SJSA1 (cell line): ENCODE data around the gene PITPNM3. TPM values are rescaled to one million over a fixed set of nuclear protein-coding genes. Genes with fewer than 3 reads are reported as not detected.

Experiments
- DNase-seq, 2 experiments: peaks; one replicate each; pipeline ENCODE4 v3.0.0-alpha.2; 2015 to 2020; ENCODE audit warnings: low spot score in 2 of 2, low read depth in 1 of 2
- H3K27ac ChIP-seq: fragments of 250-450 bp; sonication (Bioruptor Pico); 2 replicates; pipeline ENCODE4 v1.5.1; 2020; ENCODE audit warnings: mild to moderate bottlenecking, moderate library complexity
- H3K27me3 ChIP-seq: fragments of 250-450 bp; sonication (Bioruptor Pico); replicated peaks from 2 replicates; pipeline ENCODE4 v1.5.1; 2020; ENCODE audit warnings: mild to moderate bottlenecking, moderate library complexity
- H3K36me3 ChIP-seq: fragments of 250-450 bp; sonication (Bioruptor Pico); 2 replicates; pipeline ENCODE4 v1.5.1; 2020; ENCODE audit warnings: mild to moderate bottlenecking
- H3K4me1 ChIP-seq: fragments of 250-450 bp; sonication (Bioruptor Pico); replicated peaks from 2 replicates; pipeline ENCODE4 v1.6.1; 2021; ENCODE audit warnings: mild to moderate bottlenecking
- H3K4me3 ChIP-seq: fragments of 250-450 bp; sonication (Bioruptor Pico); 2 replicates; pipeline ENCODE4 v1.5.1; 2020; ENCODE audit warnings: mild to moderate bottlenecking
- H3K9me3 ChIP-seq: fragments of 250-450 bp; sonication (Bioruptor Pico); replicated peaks from 2 replicates; pipeline ENCODE4 v1.5.1; 2020; ENCODE audit warnings: mild to moderate bottlenecking
- total RNA-seq: library from RNA; depleted of rRNA; stranded (reverse); fragments of >200 nt; shearing (Covaris generic); gene quantifications from 2 replicates; pipeline ENCODE4 v1.2.3, GENCODE V29; 2014

The PITPNM3 gene
- total RNA-seq, 1 experiment from 2014 or later, result 8.6 TPM

GRCh38 chr17:6554342-6554741 lies 2.0 kb downstream of the PITPNM3 start:
- no peaks in the 10 kb centered on the region for H3K36me3 ChIP-seq
- no peak overlapping the region for H3K27ac ChIP-seq
- H3K4me3 ChIP-seq, result no peak overlapping the region
- DNase-seq, result no peak
- H3K4me1 ChIP-seq, result peaks cover 21% of the 10 kb centered on the region
- H3K27me3 ChIP-seq, result no peaks in the 10 kb centered on the region
- no peaks in the 10 kb centered on the region for H3K9me3 ChIP-seq

- H3K4me3 ChIP-seq, result no peak overlapping the region
- H3K4me1 ChIP-seq, result peaks cover 21% of the 10 kb centered on the region
- no peak for DNase-seq
- no peak overlapping the region for H3K27ac ChIP-seq
- no peaks in the 10 kb centered on the region for H3K36me3 ChIP-seq
- H3K9me3 ChIP-seq, result no peaks in the 10 kb centered on the region
- no peaks in the 10 kb centered on the region for H3K27me3 ChIP-seq
Measured at GRCh38 chr17:6551869-6552531, 4.4 kb downstream of the PITPNM3 start.

GRCh38 chr17:6551356-6551755 lies 5.0 kb downstream of the PITPNM3 start:
- Histone ChIP-seq H3K4me1 (peaks cover 18% of the 10 kb centered on the region), H3K36me3 (no peaks in the 10 kb centered on the region), H3K9me3 (no peaks in the 10 kb centered on the region), H3K4me3 (no peak overlapping the region), H3K27me3 (no peaks in the 10 kb centered on the region), H3K27ac (no peak overlapping the region)
- no peak for DNase-seq

GRCh38 chr17:6549384-6550036 lies 6.8 kb downstream of the PITPNM3 start:
- H3K27ac ChIP-seq, result no peak overlapping the region

GRCh38 chr17:6548578-6549330 lies 7.6 kb downstream of the PITPNM3 start:
- no peaks in the 10 kb centered on the region for H3K27me3 ChIP-seq
- DNase-seq, result no peak
- H3K4me1 ChIP-seq, result no peaks in the 10 kb centered on the region; the same call in 1 of the 2 replicates
- no peaks in the 10 kb centered on the region; the same call in 1 of the 2 replicates for H3K36me3 ChIP-seq
- no peak overlapping the region for H3K4me3 ChIP-seq
- H3K27ac ChIP-seq, result no peak overlapping the region
- H3K9me3 ChIP-seq, result no peaks in the 10 kb centered on the region

More at GRCh38 chr17:6549384-6550036, 6.8 kb downstream of the PITPNM3 start:
- no peak for DNase-seq
- H3K4me1 ChIP-seq, result peaks cover 2% of the 10 kb centered on the region
- H3K4me3 ChIP-seq, result no peak overlapping the region
- H3K27me3 ChIP-seq, result no peaks in the 10 kb centered on the region
- no peaks in the 10 kb centered on the region; the same call in 1 of the 2 replicates for H3K36me3 ChIP-seq
- no peaks in the 10 kb centered on the region for H3K9me3 ChIP-seq

GRCh38 chr17:6548034-6548433 lies 8.3 kb downstream of the PITPNM3 start:
- Histone ChIP-seq H3K4me3 (no peak overlapping the region), H3K27ac (no peak overlapping the region), H3K9me3 (no peaks in the 10 kb centered on the region), H3K4me1 (no peaks in the 10 kb centered on the region; the same call in 1 of the 2 replicates), H3K27me3 (no peaks in the 10 kb centered on the region), H3K36me3 (no peaks in the 10 kb centered on the region; the same call in 1 of the 2 replicates)
- DNase-seq, result no peak

- no peak for DNase-seq
- Histone ChIP-seq H3K36me3 (no peaks in the 10 kb centered on the region; the same call in 1 of the 2 replicates), H3K27ac (no peak overlapping the region), H3K9me3 (no peaks in the 10 kb centered on the region), H3K4me3 (no peak overlapping the region), H3K4me1 (no peaks in the 10 kb centered on the region; the same call in 1 of the 2 replicates), H3K27me3 (no peaks in the 10 kb centered on the region)
Measured at GRCh38 chr17:6547336-6547735, 9.0 kb downstream of the PITPNM3 start.

GRCh38 chr17:6546069-6546718 lies 10.2 kb downstream of the PITPNM3 start:
- Histone ChIP-seq H3K27me3 (no peaks in the 10 kb centered on the region), H3K9me3 (no peaks in the 10 kb centered on the region), H3K4me3 (no peak overlapping the region), H3K36me3 (no peaks in the 10 kb centered on the region; the same call in 1 of the 2 replicates), H3K4me1 (no peaks in the 10 kb centered on the region; the same call in 1 of the 2 replicates), H3K27ac (no peak overlapping the region)
- no peak for DNase-seq

- Histone ChIP-seq H3K4me3 (no peak overlapping the region), H3K27ac (no peak overlapping the region), H3K27me3 (no peaks in the 10 kb centered on the region)
Measured at GRCh38 chr17:6545291-6545690, 11.1 kb downstream of the PITPNM3 start.

GRCh38 chr17:6544011-6544370 lies 12.4 kb downstream of the PITPNM3 start:
- DNase-seq, result no peak
- Histone ChIP-seq H3K27ac (no peak overlapping the region), H3K4me1 (no peaks in the 10 kb centered on the region; the same call in 1 of the 2 replicates), H3K36me3 (no peaks in the 10 kb centered on the region; the same call in 1 of the 2 replicates), H3K4me3 (no peak overlapping the region), H3K27me3 (no peaks in the 10 kb centered on the region), H3K9me3 (no peaks in the 10 kb centered on the region)

More at GRCh38 chr17:6545291-6545690, 11.1 kb downstream of the PITPNM3 start:
- H3K4me1 ChIP-seq, result no peaks in the 10 kb centered on the region; the same call in 1 of the 2 replicates
- H3K36me3 ChIP-seq, result no peaks in the 10 kb centered on the region; the same call in 1 of the 2 replicates
- no peak for DNase-seq
- no peaks in the 10 kb centered on the region for H3K9me3 ChIP-seq

GRCh38 chr17:6543079-6544010 lies 13.0 kb downstream of the PITPNM3 start:
- no peak for DNase-seq
- H3K36me3 ChIP-seq, result no peaks in the 10 kb centered on the region; the same call in 1 of the 2 replicates
- H3K27ac ChIP-seq, result no peak overlapping the region
- no peak overlapping the region for H3K4me3 ChIP-seq
- H3K4me1 ChIP-seq, result no peaks in the 10 kb centered on the region
- no peaks in the 10 kb centered on the region for H3K9me3 ChIP-seq
- no peaks in the 10 kb centered on the region for H3K27me3 ChIP-seq

GRCh38 chr17:6542577-6542976 lies 13.8 kb downstream of the PITPNM3 start:
- no peaks in the 10 kb centered on the region for H3K9me3 ChIP-seq
- H3K27me3 ChIP-seq, result no peaks in the 10 kb centered on the region

More at GRCh38 chr17:6542577-6542976, 13.8 kb downstream of the PITPNM3 start:
- no peaks in the 10 kb centered on the region for H3K4me1 ChIP-seq
- no peak overlapping the region for H3K4me3 ChIP-seq
- DNase-seq, result no peak
- no peak overlapping the region for H3K27ac ChIP-seq
- H3K36me3 ChIP-seq, result no peaks in the 10 kb centered on the region; the same call in 1 of the 2 replicates
